ENCODE results near the gene UBXN1. TPM values are rescaled to one million over a fixed set of nuclear protein-coding genes. Genes with fewer than 3 reads are reported as not detected.
A peak's percentile ranks its signal among the peaks of the same experiment; 100 is the strongest.
"Not testable (repeated sequence)": the region's sequence is repeated elsewhere in the genome, so short reads cannot be mapped to it uniquely, and the experiment has no call there.

The UBXN1 gene
- total RNA-seq, 1 donor from 2014 or later: 62.9 TPM

- no peak for DNase-seq (ENCODE audit: low spot score)
- intact Hi-C loops (cut with DNase I): no loop called here
Measured at GRCh38 chr11:62677714-62678113, 1.2 kb downstream of the UBXN1 start.

- no peak for DNase-seq (ENCODE audit: low spot score)
- intact Hi-C loops (cut with DNase I): no loop called here
Measured at GRCh38 chr11:62677156-62677555, 1.7 kb downstream of the UBXN1 start.

DNA sequence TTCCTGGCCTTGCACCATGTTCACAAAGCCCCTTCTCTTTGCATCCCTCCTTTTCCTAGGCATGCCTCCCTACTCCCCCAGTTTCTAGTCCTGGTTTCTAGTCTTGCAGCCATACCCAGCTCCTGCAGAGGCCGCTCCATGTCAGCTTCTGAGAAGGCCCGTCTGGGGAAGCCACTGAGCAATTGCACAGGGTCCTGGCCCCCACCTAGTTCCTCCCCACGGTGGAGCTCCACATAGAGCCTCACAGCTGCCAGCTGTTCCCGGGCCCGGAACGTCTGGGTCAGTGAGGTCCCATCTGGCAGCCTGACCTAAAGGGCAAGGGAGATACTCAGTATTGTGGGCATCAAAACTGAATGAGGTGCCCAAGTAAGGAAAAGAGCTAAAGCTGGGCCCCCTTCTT lies 2.2 kb downstream of the UBXN1 start:
- DNase-seq (ENCODE audit: low spot score): no peak
- intact Hi-C loops (cut with DNase I): no loop called here

DNA sequence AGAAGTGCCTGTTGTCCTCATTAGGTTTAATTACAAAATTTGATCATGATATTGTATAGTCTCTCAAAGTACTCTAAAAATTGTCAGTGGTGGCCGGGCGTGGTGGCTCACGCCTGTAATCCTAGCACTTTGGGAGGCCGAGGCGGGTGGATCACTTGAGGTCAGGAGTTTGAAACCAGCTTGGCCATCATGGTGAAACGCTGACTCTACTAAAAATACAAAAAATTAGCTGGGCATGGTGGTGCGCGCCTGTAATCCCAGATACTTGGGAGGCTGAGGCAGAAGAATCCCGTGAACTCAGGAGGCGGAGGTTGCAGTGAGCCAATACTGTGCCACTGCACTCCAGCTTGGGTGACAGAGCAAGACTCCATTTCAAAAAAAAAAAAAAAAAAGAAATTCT lies 3.5 kb downstream of the UBXN1 start:
- intact Hi-C loops (cut with DNase I); DNase-seq (ENCODE audit: low spot score): not testable (repeated sequence)

DNA sequence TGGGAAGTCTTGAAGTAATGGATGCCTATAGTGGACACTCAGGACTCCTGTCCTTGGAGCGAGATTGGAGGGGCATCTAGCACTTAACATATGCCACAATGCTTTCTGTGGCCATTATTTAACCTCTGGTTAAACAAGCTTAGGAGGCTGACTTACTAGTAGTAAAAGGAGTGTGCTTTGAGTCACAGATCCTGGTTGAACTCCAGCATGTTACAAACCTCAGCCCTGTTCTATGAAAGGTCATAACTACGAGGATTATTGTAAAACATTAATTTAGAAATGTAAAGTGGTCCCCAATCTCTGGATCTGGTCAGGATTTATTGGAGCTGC lies 5.7 kb downstream of the UBXN1 start:
- intact Hi-C loops (cut with DNase I): loop anchor here (5.0 kb wide), 1 partner anchor 34 kb away; the partner anchor contains the start of genes BSCL2 and GNG3
- no peak for DNase-seq (ENCODE audit: low spot score)

- intact Hi-C loops (cut with DNase I): loop anchor here (5.0 kb wide), 1 partner anchor 36 kb away; the partner anchor contains the start of genes BSCL2 and GNG3
- peak; percentile 91 for DNase-seq (ENCODE audit: low spot score)
Measured at GRCh38 chr11:62671608-62672389, 7.1 kb downstream of the UBXN1 start, which contains the start of the genes LBHD1 and UQCC3. LBHD1 (minus strand) TSS chr11:62672267; CDS start chr11:62670031, 2,236 bp downstream. UQCC3 (plus strand) TSS chr11:62671673; CDS start chr11:62671746, 73 bp downstream.

GRCh38 chr11:62671236-62671607 lies 7.7 kb downstream of the UBXN1 start:
- DNase-seq (ENCODE audit: low spot score): no peak
- intact Hi-C loops (cut with DNase I): loop anchor here (5.0 kb wide), 1 partner anchor 36 kb away; the partner anchor contains the start of genes BSCL2 and GNG3

DNA sequence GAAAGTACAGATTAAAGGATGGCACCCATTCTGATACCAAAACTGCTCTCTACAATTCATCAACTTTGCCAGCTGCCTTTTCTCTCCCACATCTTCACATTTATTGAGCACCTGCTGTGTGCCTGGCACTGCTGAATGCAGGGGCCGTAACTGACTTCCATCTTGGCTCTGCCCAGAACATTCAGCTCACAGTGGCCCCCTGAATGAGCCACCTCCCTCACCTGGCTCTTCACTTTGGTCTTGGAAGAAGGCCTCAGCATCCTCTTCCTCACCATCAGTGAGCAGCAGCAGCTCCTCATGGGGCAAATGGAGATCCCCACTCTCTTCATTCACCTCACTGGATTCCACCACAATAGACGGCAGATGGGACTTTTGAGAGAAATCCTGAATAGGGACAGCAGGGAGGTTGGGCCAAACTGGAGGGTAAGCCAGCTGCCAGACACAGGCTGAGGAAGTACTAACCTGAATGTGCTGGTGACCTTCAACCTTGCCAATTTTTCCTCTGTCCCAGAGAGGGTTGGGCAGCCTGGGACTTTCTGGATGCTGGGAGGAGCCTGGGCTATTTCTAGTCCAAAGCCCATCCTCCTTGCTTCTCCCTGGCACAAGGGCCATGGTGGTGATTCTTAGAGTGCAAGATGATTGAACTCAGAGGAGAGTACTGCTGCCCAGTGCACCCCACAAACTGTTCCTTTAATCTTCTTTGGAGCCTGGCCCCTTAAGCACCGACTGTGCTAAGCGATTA lies 9.3 kb downstream of the UBXN1 start:
- no peak for DNase-seq (ENCODE audit: low spot score)
- intact Hi-C loops (cut with DNase I): loop anchor here (5.0 kb wide), 1 partner anchor 38 kb away; the partner anchor contains the start of genes BSCL2 and GNG3

DNA sequence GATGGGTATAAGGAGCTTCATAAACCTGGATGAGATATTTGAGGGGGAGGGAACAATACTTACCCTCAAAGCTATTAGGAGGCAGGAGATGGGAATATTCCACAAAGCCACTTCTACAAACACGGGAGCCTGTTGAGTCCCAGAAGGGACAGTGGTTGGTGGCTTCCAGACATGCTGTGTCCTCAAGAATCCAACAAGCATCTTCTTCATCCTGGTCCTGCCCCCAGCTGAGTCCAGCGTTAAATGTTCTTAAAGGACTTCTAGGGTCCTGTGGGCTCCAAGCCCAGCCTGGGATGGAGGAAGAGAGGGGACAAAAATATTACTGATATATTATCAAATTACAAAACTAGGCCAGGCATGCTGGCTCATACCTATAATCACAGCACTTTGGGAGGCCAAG lies 11.4 kb downstream of the UBXN1 start:
- no peak for DNase-seq (ENCODE audit: low spot score)
- intact Hi-C loops (cut with DNase I): no loop called here

DNA sequence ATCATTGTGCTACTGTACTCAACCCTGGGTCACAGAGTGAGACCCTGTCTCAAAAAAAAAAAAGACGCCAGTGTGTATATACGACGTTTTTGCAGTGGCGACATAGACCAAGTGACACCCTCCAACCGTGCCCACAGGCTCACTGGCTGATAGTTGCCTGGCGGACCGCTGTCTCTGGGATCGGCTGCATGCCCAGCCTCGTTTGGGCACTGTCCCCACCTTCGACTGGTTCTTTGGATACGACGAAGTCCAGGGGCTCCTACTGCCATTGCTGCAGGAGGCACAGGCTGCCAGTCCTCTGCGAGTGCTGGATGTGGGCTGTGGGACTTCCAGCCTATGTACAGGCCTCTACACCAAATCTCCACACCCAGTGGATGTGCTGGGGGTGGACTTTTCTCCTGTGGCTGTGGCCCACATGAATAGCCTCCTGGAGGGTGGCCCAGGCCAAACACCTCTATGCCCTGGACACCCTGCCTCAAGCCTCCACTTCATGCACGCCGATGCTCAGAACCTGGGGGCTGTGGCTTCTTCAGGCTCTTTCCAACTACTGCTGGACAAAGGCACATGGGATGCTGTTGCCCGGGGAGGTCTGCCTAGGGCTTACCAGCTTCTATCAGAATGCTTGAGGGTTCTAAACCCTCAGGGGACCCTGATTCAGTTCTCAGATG lies 12.5 kb downstream of the UBXN1 start:
- intact Hi-C loops (cut with DNase I): no loop called here
- DNase-seq (ENCODE audit: low spot score): no peak

GRCh38 chr11:62665599-62666258 lies 13.1 kb downstream of the UBXN1 start:
- no peak for DNase-seq (ENCODE audit: low spot score)
- intact Hi-C loops (cut with DNase I): loop anchor here (2.0 kb wide), 1 partner anchor 19 kb away; the partner anchor contains the start of gene GANAB

GRCh38 chr11:62665075-62665598 lies 13.7 kb downstream of the UBXN1 start, which contains the start of the genes C11orf98 and CSKMT:
C11orf98 (minus strand) TSS chr11:62665210; CDS start chr11:62665169, 41 bp downstream.
CSKMT (plus strand) TSS chr11:62665312; CDS start chr11:62665880, 568 bp downstream.
- DNase-seq (ENCODE audit: low spot score): peak; percentile 98
- intact Hi-C loops (cut with DNase I): loop anchor here (2.0 kb wide), 1 partner anchor 18 kb away; the partner anchor contains the start of gene GANAB

- intact Hi-C loops (cut with DNase I): loop anchor here (2.0 kb wide), 1 partner anchor 18 kb away; the partner anchor contains the start of gene GANAB
- peak; percentile 78 for DNase-seq (ENCODE audit: low spot score)
Measured at GRCh38 chr11:62664405-62665074, 14.3 kb downstream of the UBXN1 start.

DNA sequence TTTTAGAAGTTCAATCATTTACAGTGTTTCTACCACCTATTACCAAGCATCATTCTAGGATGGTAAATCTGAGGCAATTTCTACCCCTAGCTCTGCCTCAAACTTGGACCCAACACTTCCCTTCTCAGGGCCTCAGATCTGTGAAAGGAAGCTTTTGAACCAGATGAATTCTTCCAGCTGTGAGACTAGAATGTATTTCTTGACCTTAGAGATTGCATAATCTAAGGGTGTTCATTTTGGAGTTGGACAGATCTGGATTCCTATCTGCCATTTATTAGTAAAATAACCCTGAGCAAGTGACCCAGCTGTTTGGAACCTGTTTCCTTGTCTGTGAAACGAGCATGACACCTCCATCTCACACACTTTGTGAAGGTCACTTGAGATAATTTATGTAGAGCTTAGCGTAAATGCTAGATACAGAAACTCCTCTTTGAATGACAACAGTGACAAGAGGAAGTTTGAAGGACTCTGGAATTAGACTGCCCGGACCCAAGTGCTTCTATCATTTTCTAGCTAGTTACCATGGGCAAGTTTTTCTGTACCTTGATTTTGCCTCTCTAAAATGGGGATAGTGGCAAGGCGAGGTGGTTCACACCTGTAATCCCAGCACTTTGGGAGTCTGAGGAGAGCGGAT lies 22.0 kb downstream of the UBXN1 start:
- DNase-seq (ENCODE audit: low spot score): no peak
- intact Hi-C loops (cut with DNase I): no loop called here

GRCh38 chr11:62654297-62654696 lies 24.6 kb downstream of the UBXN1 start:
- intact Hi-C loops (cut with DNase I): no loop called here
- no peak for DNase-seq (ENCODE audit: low spot score)

GRCh38 chr11:62652161-62653006 lies 26.5 kb downstream of the UBXN1 start:
- DNase-seq (ENCODE audit: low spot score): no peak
- intact Hi-C loops (cut with DNase I): no loop called here

GRCh38 chr11:62650283-62650682 lies 28.6 kb downstream of the UBXN1 start:
- intact Hi-C loops (cut with DNase I); DNase-seq (ENCODE audit: low spot score): not testable (repeated sequence)
